Uterus (tissue), 4 donors: Measurements from ENCODE around the gene FAT1. TPM values are rescaled to one million over a fixed set of nuclear protein-coding genes. Genes with fewer than 3 reads are reported as not detected.
"Not testable (repeated sequence)": the region's sequence is repeated elsewhere in the genome, so short reads cannot be mapped to it uniquely, and the experiment has no call there.

ENCODE experiments used
- DNase-seq, 2 donors: peaks; one replicate each; pipeline ENCODE4 v3.0.0-alpha.2; 2019 to 2020
- H3K27ac ChIP-seq, 2 donors: fragments of 200-600 bp; sonication (generic); 1 replicate in 1 of 2; 2 replicates in 1 of 2; pipeline ENCODE4 v1.5.1; 2016 to 2018
- H3K27me3 ChIP-seq, 2 donors: fragments of 200-600 bp; sonication (generic); one replicate each; pipeline ENCODE4 v1.5.1; 2018 to 2019; ENCODE audit warnings: control low read depth in 1 of 2
- H3K36me3 ChIP-seq, 2 donors: fragments of 200-600 bp; sonication (generic); one replicate each; pipeline ENCODE4 v1.5.1; 2019; ENCODE audit warnings: control low read depth in 1 of 2
- H3K4me1 ChIP-seq, 2 donors: fragments of 200-600 bp; sonication (generic); one replicate each; pipeline ENCODE4 v1.5.1; 2018 to 2019; ENCODE audit warnings: control low read depth in 1 of 2
- H3K4me3 ChIP-seq, 2 donors: fragments of 200-600 bp; sonication (generic); 1 replicate in 1 of 2; 2 replicates in 1 of 2; pipeline ENCODE4 v1.5.1; 2018 to 2019; ENCODE audit warnings: mild to moderate bottlenecking in 1 of 2
- H3K9me3 ChIP-seq, 2 donors: fragments of 200-600 bp; sonication (generic); one replicate each; pipeline ENCODE4 v1.5.1; 2019; ENCODE audit warnings: control low read depth in 1 of 2
- CTCF ChIP-seq, 4 experiments: fragments of 200-600 bp in 2 of 4; fragments of 450-650 bp in 2 of 4; sonication (generic) in 2 of 4; IDR thresholded peaks; one replicate each; pipeline ENCODE4 v1.5.1; 2016 to 2019; ENCODE audit warnings: antibody characterized with exemption in 4 of 4, mild to moderate bottlenecking in 2 of 4, moderate library complexity in 1 of 4
- POLR2A ChIP-seq, 2 donors: fragments of 450-650 bp; IDR thresholded peaks; one replicate each; pipeline ENCODE4 v1.6.1; 2016; ENCODE audit warnings: antibody characterized with exemption in 2 of 2, mild to moderate bottlenecking in 1 of 2, moderate library complexity in 1 of 2
- intact Hi-C: fragments of 100-400 bp; cut with DNase I; formaldehyde crosslinking; loops from one replicate; pipeline ENCODE4 v1.15.1; 2023; ENCODE audit warnings: low total_unique reads
- total RNA-seq, 4 donors: library from RNA; depleted of rRNA in 3 of 4; stranded (reverse); fragments of >200 nt in 3 of 4; gene quantifications; one replicate each; pipeline versions ENCODE4 v1.1.0 to v1.2.4, GENCODE V29; 2014 to 2023
- donor health status: DM: yes; HTN: yes; CAD: no.

Gene FAT1
- total RNA-seq, 4 donors from 2014 or later = 11.5 to 245 (median 52.5) TPM

GRCh38 chr4:186758929-186759682 is 35.5 kb upstream of the FAT1 start:
- Histone ChIP-seq H3K36me3 (no peaks in the 10 kb centered on the region), H3K9me3 (no peaks in the 10 kb centered on the region), H3K4me3 (no peak overlapping the region), H3K27ac (no peak overlapping the region), H3K27me3 (no peaks in the 10 kb centered on the region), H3K4me1 (no peaks in the 10 kb centered on the region)
- no peak for DNase-seq
- intact Hi-C loops = no loop called here
- TF ChIP-seq POLR2A (IDR thresholded peaks at IDR 0.05) (no peak), CTCF (IDR thresholded peaks at IDR 0.05) (no peak)

- H3K36me3 ChIP-seq = no peaks in the 10 kb centered on the region
- no peak overlapping the region for H3K4me3 ChIP-seq
- intact Hi-C loops = no loop called here
- DNase-seq = no peak
- no peaks in the 10 kb centered on the region for H3K27me3 ChIP-seq
- no peaks in the 10 kb centered on the region for H3K4me1 ChIP-seq
- no peak overlapping the region for H3K27ac ChIP-seq
- no peaks in the 10 kb centered on the region for H3K9me3 ChIP-seq
- TF ChIP-seq POLR2A (IDR thresholded peaks at IDR 0.05) = no peak
Observed at GRCh38 chr4:186757696-186758355, 34.2 kb upstream of the FAT1 start.

- H3K36me3 ChIP-seq, H3K27ac ChIP-seq, DNase-seq, H3K4me3 ChIP-seq, H3K9me3 ChIP-seq, H3K4me1 ChIP-seq, intact Hi-C loops, H3K27me3 ChIP-seq: not testable (repeated sequence)
Observed at GRCh38 chr4:186756550-186756949, 32.9 kb upstream of the FAT1 start.

- TF ChIP-seq CTCF (IDR thresholded peaks at IDR 0.05) = no peak
- TF ChIP-seq POLR2A (IDR thresholded peaks at IDR 0.05) = no peak
- intact Hi-C loops = no loop called here
- Histone ChIP-seq H3K4me1 (no peaks in the 10 kb centered on the region), H3K27me3 (no peaks in the 10 kb centered on the region), H3K27ac (no peak overlapping the region), H3K36me3 (no peaks in the 10 kb centered on the region), H3K4me3 (no peak overlapping the region), H3K9me3 (no peaks in the 10 kb centered on the region)
- no peak for DNase-seq
Observed at GRCh38 chr4:186755550-186756519, 32.2 kb upstream of the FAT1 start.

- Histone ChIP-seq H3K9me3 (no peaks in the 10 kb centered on the region), H3K4me3 (no peak overlapping the region), H3K4me1 (no peaks in the 10 kb centered on the region), H3K36me3 (no peaks in the 10 kb centered on the region), H3K27me3 (no peaks in the 10 kb centered on the region), H3K27ac (no peak overlapping the region)
- TF ChIP-seq CTCF (IDR thresholded peaks at IDR 0.05) (no peak), POLR2A (IDR thresholded peaks at IDR 0.05) (no peak)
- intact Hi-C loops = no loop called here
- DNase-seq = no peak
Observed at GRCh38 chr4:186754976-186755375, 31.3 kb upstream of the FAT1 start.
